ENCODE data around the gene SH2D4B.
A peak's percentile ranks its signal among the peaks of the same experiment; 100 is the strongest.

SH2D4B gene

DNA sequence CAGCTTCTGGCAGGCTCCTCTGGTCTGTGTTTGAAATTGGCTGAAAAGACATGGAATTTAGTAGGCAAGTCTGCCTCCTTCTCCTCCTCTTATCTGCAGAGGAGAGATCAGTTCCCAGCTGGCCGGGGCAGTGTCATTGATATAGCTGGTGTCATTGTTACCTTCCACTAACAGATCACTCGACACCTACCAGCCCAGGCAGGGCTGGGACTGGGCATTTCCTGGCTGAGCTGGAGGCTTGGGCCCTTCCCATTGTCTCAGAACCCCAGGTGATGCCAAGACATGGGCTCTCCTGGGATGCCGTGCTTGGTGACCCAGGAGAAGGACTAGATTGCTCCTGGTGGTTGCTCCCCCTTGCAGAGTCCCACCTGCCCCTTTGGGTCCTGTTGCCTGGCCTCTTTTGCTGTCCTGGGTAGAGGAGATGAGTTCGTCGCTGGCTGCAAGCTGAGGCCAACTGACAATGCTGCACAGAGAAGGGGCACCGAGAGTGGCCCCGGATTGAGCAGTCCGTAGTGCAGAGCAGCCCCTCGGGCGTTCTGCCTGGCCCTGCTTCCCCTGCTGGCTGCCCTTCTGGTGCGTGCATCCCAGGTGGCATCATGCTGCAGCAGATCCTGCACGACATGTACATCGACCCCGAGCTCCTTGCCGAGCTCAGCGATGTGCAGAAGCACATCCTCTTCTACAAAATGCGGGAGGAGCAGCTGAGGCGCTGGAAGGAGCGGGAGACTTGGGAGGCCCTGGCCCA lies at the start of gene SH2D4B:
SH2D4B (plus strand) TSS at position 167 of the 745 bp plus-strand sequence; CDS start at position 597, 430 bp downstream.
- DNase-seq = no peak

DNA sequence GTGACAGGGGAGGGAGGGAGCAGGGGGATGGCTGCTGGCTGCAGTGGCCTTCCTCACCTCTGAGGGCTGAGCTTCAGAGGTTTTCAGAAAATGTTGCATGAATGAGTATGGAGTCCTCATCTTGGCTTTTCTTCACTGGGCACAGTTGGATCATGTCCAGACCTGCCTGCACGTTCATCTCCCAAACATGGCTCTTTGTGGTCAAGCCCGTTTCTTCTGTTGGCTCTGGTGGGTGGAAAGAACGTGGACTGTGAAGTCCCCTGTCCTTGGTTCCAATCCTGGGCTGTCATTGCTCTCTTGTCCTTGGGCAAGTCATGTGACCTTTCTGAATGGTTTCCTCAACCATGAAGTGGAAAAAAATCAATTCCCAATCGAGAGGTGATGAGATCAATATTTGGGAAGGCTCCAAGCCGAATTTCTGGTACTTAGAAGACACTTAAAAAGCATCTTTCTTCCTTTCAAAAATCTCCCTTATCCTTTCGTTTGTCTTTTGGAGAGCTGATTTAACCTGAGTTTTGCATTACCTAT lies 49.1 kb upstream of the SH2D4B start:
- DNase-seq = no peak

DNA sequence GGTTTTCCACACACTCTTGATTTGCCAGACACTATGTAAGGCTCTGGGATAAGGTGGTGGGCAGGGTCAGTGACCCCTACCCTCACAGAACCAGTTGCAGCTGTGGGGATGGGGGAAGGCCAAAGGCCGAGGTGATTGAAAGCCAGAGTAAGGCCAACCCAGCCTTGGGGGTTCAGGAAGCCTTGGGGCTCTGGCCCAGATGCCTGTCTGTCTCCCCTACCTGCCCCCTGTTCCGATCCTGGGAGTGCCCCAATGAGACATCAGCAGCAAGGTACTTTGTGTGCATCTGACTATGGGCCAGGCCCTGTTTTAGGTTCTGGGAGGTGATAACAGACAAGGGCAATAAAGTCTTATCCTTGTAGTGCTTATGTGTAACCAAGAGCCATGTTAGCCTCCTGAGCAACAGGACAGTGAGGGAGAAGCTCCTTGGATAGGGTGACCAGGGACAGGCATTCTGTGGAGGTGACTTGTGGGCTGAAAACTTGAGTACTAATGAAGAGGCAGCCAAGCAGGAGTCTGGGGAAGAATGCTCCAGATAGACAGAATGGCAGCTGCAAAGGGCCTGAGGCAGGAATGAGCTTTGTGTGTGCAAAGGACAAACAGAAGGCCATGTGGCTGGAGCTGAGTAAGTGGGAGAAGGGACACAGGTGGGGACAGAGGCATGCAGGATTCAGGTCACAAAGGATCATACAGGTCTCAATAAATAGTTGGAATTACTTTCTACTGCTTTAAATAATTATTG lies 48.2 kb upstream of the SH2D4B start:
- no peak for DNase-seq

DNA sequence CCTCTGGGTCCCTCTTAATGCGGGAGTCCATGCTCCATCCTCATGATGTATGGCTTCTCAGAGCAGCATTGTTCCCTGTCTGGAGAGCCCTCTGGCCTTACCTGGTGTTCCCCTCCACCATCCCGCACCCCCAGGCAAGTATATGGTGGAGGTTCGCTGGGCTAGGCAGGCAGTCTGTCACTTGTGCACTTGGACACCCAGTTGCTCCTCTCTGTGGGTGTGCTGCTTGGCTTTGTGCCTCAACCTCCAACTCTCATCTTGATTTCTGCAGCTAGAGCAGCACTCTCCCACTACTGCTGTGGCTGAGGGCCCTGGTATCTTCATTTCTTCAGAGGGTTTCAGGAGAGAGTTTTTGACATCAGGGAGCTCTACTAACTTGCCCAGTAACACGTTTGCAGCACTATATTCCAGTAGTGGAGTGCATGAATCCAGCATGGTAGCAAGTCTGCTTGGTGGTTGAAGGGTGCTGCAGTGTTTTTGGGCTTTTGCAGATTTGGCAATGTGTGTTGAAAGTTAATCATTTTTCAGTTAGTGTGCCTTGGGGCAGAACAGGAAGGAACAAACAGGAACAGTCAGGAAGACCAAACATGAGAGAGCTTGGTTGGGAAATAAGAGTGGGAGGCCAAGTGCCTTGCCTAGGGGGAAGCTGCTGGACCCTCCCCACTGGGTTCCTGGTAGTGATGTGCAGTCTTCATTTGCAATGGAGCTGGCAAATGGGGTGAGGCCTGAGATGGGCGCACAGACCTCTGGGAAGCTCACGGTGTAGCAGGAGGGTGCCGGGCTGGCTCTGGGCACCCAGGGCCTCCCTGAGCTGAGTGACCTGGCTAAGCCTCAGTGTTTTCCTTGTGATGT lies 46.2 kb upstream of the SH2D4B start:
- DNase-seq = peak; percentile 93 to 96

DNA sequence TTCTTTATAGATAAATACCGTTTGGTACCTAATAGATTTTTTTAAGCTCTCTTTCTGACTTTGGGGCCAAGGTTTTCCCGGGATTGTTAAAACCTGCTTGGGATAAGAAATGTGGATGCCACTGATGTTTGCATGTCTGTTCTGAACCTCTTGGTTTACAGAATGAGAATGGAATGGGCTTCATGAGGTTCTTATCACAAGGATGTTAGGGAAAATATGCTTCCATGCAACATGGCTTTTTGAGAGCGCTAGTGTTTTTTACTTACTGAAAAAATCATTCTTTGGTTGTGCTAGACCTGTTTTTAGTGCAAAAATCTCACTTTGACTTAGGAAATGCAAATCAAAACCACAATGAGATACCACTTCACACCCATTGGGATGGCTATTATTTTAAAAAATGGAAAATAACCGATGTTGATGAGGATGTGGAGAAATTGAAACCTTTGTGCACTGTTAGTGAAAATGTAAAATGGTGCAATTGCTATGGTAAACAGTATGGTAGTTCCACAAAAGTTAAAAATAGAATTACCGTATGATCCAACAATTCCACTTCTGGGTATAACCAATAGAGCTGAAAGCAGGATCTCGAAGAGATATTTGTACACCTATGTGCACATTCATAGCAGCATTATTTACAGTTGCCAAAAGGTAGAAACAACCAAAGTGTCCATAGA lies 44.7 kb upstream of the SH2D4B start:
- no peak for DNase-seq

DNA sequence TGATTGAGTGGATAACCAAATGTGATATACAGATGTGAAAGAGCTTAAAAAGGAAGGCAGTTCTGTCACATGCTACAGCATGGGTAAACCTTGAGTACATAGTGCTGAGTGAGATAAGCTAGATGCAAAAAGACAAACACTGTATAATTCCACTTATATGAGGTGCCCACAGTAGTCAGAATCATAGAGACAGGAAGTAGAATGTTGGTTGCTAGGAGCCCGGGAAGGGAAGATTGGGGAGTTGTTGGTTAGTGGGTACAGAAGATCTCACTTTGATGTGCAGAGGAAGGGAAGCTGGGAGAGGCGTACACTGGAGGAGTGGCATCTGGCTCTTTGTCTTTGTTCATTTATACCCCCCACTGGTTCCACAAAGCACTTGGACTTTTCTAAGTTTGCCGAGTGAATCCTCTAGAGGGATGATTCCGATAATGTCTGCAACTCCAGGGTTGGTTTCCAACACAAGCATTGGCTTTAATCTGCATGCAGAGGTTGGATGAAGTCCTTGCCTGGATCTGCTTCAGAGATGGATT lies 44.1 kb upstream of the SH2D4B start:
- DNase-seq = peak; percentile 98

DNA sequence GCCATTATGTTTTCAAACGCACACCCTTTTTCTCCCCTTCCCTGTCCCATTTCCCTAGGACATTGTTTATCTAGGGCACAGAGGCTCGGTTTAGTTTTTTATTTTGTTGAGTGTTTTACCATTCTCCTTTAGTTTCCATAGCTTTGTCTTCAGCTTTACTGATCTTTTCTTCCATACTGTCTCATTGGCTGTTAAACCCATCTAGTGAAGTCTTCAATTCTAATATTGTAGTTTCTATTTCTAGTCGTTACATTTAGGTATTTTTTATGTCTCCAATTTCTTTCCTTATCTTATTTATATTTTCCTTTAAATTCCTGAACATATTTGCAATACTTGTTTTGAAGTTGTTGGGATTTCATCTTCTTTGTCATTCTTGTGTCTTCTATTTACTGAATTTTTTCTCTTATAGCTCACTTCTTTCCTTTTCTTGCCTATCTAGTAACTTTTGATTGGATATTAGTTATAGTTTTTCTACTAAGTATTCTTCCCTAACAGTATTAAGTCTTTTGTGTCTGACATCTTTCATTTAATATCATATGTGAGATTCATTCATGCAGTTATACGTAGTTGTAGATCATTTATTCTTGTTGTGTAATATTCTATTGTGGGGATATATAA lies 41.0 kb upstream of the SH2D4B start:
- DNase-seq = no peak

DNA sequence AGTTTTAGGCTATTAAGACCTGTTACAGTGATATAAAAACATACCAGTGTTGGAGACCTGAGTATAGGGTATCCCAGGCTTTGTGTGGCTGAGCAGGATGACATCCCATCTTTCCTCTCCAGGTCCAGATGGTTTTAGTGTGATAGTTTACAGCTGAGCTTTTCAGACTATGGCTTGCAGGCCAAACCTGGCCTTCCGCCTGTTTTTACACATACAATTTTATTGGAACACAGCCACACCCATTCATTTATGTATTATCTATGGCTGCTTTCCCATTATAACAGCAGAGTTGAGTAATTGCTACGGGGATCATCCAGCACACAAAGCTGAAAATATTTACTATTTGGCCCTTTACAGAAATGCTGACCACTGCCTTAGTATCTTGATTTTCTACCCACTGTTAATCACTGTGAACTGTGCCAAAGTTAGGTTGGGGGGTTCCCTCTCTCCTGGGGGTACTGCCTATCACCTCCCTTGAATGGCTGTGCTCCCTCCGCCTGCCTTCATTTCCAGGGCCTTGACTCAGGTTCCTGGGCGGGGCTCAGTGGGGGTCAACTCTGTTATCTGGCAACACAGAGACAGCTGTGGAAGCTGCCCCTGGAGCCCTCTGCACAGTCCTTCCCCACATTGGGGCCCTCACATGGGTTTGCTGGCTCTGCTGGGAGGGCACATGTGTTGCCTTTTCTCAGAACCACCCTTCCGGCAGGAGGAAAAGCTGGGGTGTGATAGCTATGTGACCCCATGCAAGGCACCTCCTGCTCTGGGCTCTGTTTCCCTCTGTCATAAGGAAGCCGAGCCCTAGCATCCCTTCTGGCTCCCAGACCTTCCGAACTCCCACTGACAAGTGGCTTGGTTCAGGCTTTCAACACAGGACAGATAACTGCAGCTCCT lies 40.3 kb upstream of the SH2D4B start:
- DNase-seq = peak; percentile 81 to 86

DNA sequence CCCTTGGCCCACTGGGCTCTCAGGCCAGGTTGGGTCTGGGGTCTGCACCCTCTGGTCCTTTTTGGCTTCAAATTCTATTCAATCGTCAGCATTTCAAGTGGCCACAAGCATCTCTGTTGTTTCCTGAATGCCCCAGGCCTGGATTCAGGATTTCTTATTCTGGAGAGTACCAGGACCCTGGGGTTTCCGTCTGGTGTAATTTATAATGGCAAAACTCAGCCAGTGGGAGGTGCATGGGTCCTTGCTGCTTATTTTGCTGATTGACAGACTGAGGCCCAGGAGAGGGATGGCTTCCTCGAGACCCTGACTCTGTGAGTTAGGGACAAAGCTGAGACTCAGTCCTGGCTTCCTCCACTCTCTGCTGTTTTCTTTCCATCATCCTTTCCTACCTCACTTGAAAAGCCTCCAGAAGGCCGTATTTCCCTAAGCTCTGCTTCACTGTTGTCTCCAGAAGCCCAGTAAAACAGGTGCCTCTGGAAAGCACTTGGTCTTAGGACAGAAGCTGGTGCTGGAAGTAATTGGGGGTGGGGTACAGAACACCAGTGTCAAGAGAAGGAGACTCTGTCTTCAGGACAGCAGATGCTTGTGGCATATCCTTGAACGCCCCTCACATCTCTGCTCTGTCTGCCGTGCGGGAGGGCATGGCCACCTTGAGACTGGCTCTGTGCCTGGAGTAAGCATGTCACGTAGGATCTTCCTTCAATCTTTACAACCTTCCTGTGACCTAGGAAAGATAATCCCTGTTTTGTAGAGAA lies 39.4 kb upstream of the SH2D4B start:
- no peak for DNase-seq

DNA sequence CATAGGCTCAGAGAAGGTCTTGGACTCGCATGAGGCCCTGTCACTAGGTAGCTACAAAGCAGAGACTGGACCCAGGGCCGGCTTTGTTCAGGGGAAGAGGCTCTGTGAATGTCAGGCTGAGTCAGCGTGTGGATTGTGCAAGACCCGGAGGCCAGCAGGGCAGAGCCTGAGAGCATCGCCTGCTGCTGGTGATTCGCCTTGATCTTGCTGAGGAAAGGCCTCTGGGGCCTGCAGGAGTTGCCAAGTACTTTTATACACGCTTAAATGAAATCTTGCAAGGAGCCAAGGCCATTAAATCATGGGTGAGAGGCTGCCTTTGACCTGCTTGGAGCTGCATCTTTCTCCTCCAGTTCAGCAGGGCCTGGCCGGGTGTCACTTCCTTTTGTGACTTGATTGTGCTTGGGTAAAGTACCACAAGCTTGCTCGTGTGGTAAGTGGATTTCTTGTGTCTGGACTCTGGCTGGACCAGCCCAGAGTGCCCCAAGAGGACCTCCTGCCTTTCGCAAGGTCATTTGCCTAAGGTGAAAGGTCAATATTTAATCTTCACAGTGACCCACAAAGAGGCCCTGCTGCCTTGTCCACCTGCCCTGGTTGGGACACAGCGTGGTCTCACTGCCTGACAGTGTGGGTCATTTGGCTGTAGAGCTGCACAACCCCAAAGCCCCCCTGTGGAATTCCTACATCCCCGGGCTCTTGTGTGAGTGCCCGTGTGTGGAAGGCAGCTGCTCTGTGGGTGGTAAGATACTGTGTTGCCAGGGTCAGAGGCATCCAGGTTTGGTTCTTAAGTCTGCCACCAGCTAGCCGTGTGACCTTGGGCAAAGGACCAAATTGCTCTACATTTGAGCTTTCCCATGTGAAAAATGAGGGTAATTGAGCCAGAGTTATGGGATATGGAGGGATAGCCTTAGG lies 38.6 kb upstream of the SH2D4B start:
- DNase-seq = peak; percentile 91

DNA sequence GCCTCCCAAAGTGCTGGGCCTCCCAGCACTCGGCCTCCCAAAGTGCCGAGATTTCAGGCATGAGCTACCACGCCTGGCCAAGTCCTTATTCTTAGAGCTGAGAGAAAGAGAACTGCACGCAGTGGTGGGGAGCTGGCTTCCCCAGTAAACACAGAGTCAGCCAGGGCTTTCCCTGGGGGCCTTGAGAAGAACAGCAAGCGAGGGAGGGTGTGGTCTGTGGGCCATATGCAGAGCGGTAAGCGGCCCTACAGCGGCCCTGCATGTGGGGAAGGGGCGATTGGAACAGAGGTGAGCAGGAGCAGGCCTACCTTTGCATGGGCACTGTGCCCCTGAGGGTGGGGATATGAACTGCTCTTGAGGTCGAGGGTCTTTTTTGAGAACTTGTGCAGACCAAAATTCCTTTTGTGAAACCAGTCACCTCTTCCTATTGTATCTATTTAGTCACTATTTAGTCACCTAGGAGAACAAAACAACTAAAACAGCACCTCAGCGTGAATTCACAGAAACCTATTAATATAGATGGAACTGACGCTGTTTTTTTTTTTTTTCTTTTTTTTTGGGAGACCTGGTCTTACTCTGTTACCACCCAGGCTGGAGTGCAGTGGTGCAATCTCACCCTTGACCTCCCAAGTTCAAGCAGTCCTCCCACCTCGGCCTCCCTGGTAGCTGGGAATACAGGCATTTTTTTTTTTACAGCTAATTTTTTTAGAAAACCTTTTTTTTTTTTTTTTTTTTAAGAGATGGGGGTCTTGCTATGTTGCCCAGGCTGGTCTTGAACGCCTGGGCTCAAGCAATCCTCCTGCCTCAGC lies 36.9 kb upstream of the SH2D4B start:
- DNase-seq = peak; percentile 47 to 50

DNA sequence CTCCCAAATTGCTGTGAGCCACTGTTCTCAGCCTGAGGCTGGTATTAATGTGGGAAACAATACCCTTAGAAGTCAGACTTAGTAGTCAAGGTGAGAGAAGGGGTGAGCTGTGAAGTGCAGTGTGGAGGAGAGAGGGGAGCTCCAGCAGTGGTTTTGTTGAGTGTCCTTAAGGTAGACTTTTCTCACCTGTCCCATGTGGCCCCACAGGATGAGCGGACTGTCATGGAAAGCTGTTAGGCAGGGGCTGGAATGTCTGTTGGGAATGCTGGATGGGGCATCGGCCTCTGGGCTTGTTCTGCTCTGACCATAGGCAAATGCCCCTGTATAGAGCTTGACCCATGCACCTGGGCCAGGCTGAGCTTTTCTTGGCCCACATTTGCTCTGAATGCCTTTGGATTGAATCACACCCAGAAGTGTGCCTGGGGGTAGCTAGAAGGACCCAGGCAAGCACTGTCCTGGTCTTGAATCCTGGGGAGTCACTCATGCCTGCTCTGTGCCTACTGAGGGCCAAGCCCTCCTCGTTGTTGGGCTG lies 36.3 kb upstream of the SH2D4B start:
- DNase-seq = no peak

DNA sequence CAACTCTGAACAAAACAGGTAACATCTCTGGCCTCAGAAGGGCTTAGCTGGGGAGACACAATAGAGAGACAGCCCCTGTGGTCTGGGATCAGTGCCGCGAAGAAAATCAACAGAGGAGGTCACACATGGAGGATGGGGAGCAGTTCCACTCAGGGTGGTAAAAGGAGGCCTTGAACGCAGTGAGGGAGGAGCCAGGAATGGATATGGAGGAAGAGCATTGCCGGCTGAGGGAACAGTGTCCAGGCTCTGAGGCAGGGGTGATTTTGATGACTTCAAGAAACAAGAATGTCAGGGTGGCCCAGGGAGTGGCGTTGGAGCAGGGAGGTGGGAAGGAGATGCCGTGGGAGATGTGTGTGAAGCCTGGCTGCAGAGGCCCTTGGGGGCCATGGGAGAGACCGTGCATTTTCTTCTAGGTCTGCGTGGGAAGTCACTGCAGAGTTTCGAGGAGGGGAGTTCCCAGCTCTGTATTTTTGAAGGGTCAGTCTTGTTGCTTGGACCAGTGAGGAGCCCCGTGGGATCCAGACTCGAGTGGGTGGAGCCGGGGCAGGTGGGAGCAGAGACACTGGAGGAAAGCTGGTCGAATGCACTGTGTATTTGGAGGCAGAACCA lies 35.7 kb upstream of the SH2D4B start:
- no peak for DNase-seq

DNA sequence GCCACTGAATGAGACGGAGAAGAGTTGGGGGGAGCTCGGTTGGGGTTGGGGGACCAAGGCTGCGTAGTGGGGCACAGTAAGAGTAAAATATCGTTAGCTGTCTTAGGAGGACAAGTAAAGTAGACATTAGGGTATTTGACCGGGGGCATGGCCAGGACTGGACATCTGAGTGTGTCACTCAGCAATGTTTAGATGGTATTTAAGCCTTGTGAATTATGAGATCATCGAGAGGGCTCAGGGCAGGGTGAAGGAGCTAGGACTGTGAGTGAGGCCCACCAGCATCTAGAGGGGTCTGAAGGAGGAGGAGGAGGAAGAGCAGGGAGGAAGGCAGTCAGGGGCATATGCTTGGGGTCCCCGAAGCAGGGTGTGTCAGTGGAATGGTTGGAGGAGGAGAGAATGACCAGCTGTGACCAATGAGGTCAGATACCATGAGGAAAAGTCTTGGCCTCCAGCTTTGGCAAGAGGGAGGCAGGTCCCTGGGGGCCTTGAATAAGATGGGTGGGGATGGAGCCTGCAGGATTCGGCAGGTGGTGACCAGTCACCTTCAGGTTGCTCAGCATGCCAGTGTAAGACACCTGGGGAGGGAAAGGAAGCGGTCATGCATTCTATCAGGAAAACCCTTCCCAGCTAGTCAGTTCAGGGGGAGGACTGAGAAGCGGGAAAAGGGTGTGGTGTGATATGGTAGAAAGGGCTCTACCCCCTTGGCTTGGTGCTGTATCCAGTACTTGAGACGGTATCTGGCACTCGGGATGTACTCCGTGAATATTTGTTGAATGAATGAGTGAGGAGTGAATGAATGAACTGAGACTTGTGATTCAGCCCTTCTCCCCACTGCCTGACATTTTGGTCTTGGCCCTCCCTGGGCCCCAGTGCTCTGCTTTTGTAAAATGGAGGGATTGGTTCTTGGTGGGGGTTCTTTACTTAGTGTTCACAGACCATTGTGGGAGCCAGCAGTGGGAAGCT lies 34.8 kb upstream of the SH2D4B start:
- no peak for DNase-seq

DNA sequence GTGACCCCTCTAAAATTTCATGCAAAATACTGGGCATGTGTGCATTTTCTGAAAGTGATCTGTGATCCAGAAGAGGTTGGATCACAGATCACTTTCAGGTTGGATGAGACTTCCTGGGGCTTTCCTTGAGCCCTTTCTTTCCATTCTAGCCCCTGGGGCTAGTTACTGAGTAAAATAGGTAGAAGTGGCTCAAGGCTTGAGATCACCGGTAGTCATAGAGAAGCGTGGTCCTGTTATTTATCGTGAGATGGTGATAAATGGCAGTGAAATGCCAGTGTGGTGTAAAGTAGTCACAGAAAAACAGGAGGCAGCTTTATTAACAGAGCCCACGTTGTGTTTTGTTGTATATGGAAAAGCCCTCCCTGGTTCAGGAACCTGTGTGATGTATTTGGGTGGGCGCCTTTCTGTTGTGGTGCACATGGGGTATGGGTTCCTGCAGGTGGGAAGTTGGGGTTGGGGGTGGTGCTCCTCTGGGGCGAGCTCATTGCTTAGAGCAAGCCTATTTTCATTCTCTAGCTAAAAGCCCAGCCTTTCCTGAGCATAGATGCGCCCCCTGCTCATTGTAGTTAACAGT lies 34.0 kb upstream of the SH2D4B start:
- DNase-seq = no peak

All from Kasumi-1 (cell line).